ENCODE measurements around the gene DYNC2I2. TPM values are rescaled to one million over a fixed set of nuclear protein-coding genes. Genes with fewer than 3 reads are reported as not detected.

DYNC2I2 gene
- polyA plus RNA-seq, 1 of the 3 experiments (the other 2 are of a cell fraction), result 73.7 TPM

- TF ChIP-seq PBX3 (IDR thresholded peaks at IDR 0.05) (no peak), ZBTB33 (IDR thresholded peaks at IDR 0.05; ENCODE audit: borderline replicate concordance, low read depth) (no peak), NRF1 (IDR thresholded peaks at IDR 0.05; ENCODE audit: low read depth, low read length) (no peak), USF2 (IDR thresholded peaks at IDR 0.05; ENCODE audit: borderline replicate concordance, low read depth, low read length) (no peak), SIN3A (IDR thresholded peaks at IDR 0.05; ENCODE audit: borderline replicate concordance, low read depth, low read length) (no peak), EZH2phosphoT487 (IDR thresholded peaks at IDR 0.05; ENCODE audit: borderline replicate concordance, low read depth) (no peak), CHD2 (IDR thresholded peaks at IDR 0.05; ENCODE audit: low read length, partially characterized antibody) (no peak), SMC3 (IDR thresholded peaks at IDR 0.05; ENCODE audit: low read depth, low read length) (no peak), RXRA (IDR thresholded peaks at IDR 0.05; ENCODE audit: borderline replicate concordance, low read depth) (no peak), POLR2AphosphoS5 (IDR thresholded peaks at IDR 0.05; ENCODE audit: low read depth, low read length) (no peak), RFX5 (IDR thresholded peaks at IDR 0.05; ENCODE audit: low read length) (no peak)
These were observed 19.8 kb downstream of the DYNC2I2 start (continued) for GRCh38 chr9:128636556-128637530.

- H3K9ac ChIP-seq, result peak overlapping the region; percentile 65
- H3F3A ChIP-seq (replicated peaks; ENCODE audit: insufficient read depth), result peaks cover 27% of the 10 kb centered on the region
- POLR2A ChIA-PET, result no interaction called here
- H3K27ac ChIP-seq (ENCODE audit: low read depth in 2 of 2, low read length in 1 of 2), result peak overlapping the region; percentile 48 to 81
- peaks cover 20 to 33% of the 10 kb centered on the region in 2 experiments for H3K36me3 ChIP-seq (replicated peaks in 1 of 2; ENCODE audit: control insufficient read depth in 1 of 2, insufficient read depth in 2 of 2, low read length in 1 of 2)
- H3K9me2 ChIP-seq, result no peaks in the 10 kb centered on the region
- H3K4me2 ChIP-seq, result peak overlapping the region; percentile 64; the same call in 1 of the 2 replicates
- DNase-seq, result peak; percentile 43
- H3K4me1 ChIP-seq (ENCODE audit: control insufficient read depth in 1 of 2, insufficient read depth in 2 of 2, low read depth in 1 of 2, low read length in 1 of 2), result peaks cover 14 to 24% of the 10 kb centered on the region in 2 experiments; a peak in 3 of 4 replicates
- H4K20me1 ChIP-seq (ENCODE audit: insufficient read depth), result no peaks in the 10 kb centered on the region
- peaks cover 9% of the 10 kb centered on the region; the same call in 1 of the 2 replicates for H3K79me2 ChIP-seq (ENCODE audit: insufficient read depth)
- 83% methylated on average over 8 of the region's 16 CpGs for WGBS (ENCODE audit: low lambda C conversion rate)
- H3K27me3 ChIP-seq (ENCODE audit: insufficient read depth), result no peaks in the 10 kb centered on the region
- CTCF ChIA-PET, result interaction anchor here (0.6 to 2.5 kb wide), 7 partner anchors 11 to 197 kb away, joined by 3 to 15 read pairs (median 3); no protein-coding TSS in a partner anchor
- H3K4me3 ChIP-seq (ENCODE audit: low read depth in 2 of 2, low read length in 1 of 2), result no peak overlapping the region
- no peak overlapping the region for H2AFZ ChIP-seq (ENCODE audit: low read depth)
- peak; percentile 16; the same call in 1 of the 2 replicates for TF ChIP-seq RAD21 (IDR thresholded peaks at IDR 0.05; ENCODE audit: low read length)
- no peak for TF ChIP-seq USF2 (IDR thresholded peaks at IDR 0.05; ENCODE audit: borderline replicate concordance, low read depth, low read length)
- TF ChIP-seq CTCF (IDR thresholded peaks at IDR 0.05), result 0 out of 2 replicates have a peak, but pooled peaks have one; percentile 11
- TF ChIP-seq ELF1 (IDR thresholded peaks at IDR 0.05), result no peak
- H3K9me3 ChIP-seq, result no peaks in the 10 kb centered on the region
These were observed 20.6 kb downstream of the DYNC2I2 start for GRCh38 chr9:128636024-128636390.

Data from SK-N-SH (cell line).